MM.1S (cell line): ENCODE measurements around the gene SMC1B.

Experiments used
- EZH2 ChIP-seq: fragments of 300-600 bp; sonication (generic); optimal IDR thresholded peaks from 2 replicates; pipeline ENCODE3; 2017; ENCODE audit warnings: low read depth, mild to moderate bottlenecking, antibody characterized with exemption, low read length, mixed read lengths
- EZH2phosphoT487 ChIP-seq: fragments of 300-600 bp; sonication (generic); IDR thresholded peaks from 2 replicates; pipeline ENCODE4 v1.6.1; 2018; ENCODE audit warnings: antibody characterized with exemption, low read length
- TF ChIP-seq, protein P1 (sequence below): fragments of 300-600 bp; sonication (generic); IDR thresholded peaks from 2 replicates; pipeline ENCODE4 v1.5.1; 2016; ENCODE audit warnings: antibody characterized with exemption, low read length, mixed read lengths

DNA sequence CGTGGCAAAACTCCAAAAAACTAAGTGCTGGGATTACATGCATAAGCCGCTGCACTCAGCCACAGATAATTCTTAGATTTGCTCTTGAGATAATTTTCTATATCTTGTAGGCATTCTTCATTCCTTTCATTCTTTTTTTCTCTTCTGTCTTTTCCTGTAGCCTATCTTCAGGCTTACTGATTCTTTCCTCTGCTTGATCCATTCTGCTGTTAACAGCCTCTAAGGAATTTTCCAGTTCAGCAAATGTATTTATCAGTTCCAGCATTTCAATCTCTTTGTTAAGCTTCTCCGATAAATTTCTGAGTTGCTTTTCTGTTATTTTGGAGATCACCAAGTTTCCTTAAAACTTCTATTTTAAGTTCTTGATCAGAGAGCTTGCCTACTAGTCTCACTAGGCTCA lies 46.7 kb downstream of the SMC1B start:
- TF ChIP-seq, protein P1, sequence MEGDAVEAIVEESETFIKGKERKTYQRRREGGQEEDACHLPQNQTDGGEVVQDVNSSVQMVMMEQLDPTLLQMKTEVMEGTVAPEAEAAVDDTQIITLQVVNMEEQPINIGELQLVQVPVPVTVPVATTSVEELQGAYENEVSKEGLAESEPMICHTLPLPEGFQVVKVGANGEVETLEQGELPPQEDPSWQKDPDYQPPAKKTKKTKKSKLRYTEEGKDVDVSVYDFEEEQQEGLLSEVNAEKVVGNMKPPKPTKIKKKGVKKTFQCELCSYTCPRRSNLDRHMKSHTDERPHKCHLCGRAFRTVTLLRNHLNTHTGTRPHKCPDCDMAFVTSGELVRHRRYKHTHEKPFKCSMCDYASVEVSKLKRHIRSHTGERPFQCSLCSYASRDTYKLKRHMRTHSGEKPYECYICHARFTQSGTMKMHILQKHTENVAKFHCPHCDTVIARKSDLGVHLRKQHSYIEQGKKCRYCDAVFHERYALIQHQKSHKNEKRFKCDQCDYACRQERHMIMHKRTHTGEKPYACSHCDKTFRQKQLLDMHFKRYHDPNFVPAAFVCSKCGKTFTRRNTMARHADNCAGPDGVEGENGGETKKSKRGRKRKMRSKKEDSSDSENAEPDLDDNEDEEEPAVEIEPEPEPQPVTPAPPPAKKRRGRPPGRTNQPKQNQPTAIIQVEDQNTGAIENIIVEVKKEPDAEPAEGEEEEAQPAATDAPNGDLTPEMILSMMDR: no peak
- TF ChIP-seq EZH2: no peak
- no peak for TF ChIP-seq EZH2phosphoT487
